NCI-H2107 treated with DMSO at 0.1 percent for 48 hours (cell line): ENCODE data around the gene PLIN5.

Experiments used
- DNase-seq: peaks from one replicate; lab custom pipeline; 2025; ENCODE audit not compliant: unreplicated experiment; lab: John Stamatoyannopoulos, UW

PLIN5 gene

DNA sequence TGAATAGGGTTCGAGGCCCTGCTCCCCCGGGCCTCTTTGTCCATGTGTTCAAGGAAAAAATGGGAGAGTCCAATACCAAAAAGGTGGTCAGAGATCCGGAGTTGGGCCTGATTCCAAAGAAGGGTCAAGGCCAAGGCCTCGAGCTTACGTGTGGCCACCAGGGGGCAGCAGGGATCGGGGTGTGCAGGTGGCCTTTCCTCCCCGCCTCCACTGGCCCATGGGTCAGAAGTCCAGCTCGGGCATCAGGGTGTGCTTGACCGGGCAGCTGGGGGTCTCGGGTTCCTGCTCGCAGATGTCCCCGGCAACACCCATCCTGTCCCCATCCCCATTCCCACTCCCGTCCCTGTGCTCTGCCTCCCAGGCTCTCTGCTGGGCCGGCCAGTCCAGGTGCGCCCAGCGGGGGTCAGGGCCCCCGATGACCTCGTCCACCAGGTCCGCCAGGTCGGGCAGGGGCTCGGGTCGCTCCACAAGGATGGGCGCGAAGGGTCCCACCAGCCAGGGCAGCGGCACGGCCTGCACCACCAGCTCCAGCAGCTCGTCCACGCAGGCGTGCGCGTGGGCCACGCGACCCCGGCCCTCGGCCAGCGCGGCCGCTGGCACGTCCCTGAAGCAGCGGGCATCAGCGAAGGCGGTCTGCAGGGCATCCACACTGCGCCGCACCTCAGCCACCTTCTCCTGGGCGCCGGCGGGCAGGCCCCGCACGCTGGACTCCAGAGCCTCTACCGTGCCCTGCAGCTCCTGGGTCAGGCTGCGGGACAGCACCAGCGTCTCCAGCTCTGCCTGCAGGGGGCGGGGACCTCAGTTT, 11.5 kb downstream of the PLIN5 start:
- no peak for DNase-seq

GRCh38 chr19:4522291-4523002, 12.6 kb downstream of the PLIN5 start:
- no peak for DNase-seq

- DNase-seq: no peak
These were observed 13.2 kb downstream of the PLIN5 start for GRCh38 chr19:4521888-4522242.

DNA sequence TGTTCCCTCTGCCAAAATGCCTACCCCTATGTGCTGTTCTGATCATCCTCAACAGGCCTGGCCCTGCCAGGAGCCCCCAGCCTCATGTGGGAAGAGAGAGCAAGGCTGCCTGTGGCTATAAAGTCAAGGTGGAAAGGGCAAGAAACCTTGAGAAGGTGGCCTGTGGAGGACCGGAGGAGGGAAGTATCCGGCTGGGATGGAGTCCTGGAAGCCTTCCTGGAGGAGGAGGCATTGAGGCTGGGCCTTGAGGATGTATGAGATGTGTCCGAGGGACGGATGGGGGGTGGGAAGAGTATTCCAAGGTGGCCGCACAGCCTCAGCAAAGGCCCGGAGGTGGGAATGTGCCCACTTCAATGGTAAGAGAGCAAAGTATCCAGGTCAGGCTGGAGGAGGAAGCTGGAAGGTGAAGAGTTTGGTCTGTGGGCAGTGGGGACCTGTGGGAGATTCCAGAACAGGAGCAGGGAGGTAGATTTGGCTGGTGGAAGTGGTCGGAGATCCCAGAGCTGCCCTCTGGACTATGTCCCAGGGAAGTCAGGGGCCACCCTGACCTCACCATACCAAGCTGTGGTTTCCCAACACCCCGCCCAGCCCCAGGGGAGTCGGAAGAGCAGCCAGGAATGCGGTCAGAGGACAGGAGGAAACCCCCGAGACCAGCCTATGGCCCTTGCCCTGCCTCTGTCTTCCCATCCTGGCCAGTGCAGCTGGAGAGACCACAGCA, 13.7 kb downstream of the PLIN5 start:
- DNase-seq: no peak

- no peak for DNase-seq
These were observed 15.3 kb downstream of the PLIN5 start for GRCh38 chr19:4519521-4520277.

DNA sequence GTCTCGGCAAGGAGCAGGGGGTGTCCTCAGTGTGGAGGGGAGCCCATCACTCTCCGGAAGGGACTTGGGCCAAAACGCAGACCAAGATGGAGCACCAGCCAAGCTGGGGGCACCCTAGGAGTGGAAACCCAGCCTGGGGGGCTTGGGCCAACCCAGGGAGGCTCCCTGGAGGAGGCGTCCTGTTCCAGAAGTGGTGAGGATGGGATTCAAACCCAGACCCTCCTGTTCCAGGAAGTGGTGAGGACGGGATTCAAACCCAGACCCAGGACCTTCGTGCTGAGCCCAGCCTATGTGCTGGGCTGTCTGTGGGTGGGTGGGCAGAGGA, 15.9 kb downstream of the PLIN5 start:
- no peak for DNase-seq

GRCh38 chr19:4518345-4519171, 16.5 kb downstream of the PLIN5 start, which contains the start of gene PLIN4:
Gene PLIN4, minus strand, starts transcription at chr19:4518486. Its CDS starts 214 bp downstream, at chr19:4518272.
- DNase-seq: no peak

GRCh38 chr19:4517451-4518057, 17.5 kb downstream of the PLIN5 start:
- DNase-seq: no peak

GRCh38 chr19:4516939-4517300, 18.1 kb downstream of the PLIN5 start:
- DNase-seq: no peak

DNA sequence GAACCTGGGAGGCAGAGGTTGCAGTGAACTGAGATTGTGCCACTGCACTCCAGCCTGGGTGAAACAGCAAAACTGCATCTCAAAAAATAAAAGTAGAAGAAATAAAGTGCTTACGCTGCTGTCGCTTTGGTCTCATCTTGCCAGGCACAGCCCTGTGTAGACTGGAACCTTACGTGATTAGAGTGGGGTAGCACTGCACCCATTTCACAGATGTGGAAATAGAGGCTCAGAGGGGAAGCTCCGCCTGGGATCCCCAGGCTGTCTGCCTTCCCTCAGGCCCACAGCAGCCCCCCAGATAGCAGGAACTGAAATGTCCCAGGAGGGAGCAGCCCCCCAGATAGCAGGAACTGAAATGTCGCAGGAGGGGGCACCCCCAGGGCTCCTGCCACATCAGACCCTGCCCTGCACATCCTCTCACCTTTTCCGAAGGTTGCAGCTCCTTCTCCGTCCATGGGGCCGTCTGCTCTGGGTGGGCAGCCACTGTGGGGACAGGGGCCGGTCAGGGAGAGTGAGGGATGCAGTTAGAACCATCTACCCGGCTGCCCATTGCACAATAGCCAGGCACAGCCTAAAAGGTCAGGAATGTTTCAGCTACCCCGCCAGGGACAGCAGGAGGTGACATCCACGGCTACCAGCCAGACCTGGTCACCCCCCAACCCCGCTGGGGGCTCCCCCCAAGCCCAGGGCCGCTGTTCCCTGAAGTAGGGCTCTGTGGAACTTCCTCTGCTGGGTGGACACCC, 18.7 kb downstream of the PLIN5 start:
- DNase-seq: no peak

DNA sequence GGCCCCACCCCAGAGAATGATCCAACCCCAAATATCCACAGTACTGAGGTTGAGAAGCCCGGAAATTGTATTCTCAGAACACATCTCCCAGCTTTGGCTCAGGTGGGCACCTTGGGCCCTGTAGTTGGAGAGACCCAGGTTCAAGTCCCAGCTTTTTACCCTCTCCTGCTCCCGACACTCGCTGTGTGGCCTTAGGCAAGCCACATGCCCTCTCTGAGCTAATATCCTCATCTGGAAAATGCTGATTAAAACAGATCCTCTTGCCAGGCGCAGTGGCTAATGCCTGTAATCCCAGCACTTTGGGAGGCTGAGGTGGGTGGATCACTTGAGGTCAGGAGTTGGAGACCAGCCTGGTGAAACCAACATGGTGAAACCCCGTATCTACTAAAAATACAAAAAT, 19.3 kb downstream of the PLIN5 start:
- no peak for DNase-seq

DNA sequence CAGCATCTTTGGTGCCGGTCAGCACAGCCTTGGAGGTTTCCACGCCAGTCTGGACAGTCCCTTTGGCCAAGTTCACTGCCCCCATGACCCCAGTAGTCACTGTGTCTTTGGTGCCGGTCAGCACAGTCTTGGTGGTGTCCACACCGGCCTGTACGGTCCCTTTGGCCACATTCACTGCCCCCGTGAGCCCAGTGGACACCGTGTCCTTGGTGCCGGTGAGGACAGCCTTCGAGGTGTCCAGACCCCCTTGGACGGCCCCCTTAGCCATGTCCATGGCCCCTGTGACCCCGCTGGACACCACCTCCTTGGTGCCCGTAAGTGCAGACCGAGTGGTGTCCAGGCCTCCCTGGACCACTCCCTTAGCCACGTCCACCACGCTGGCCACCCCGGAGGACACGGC, 21.8 kb downstream of the PLIN5 start:
- no peak for DNase-seq

DNA sequence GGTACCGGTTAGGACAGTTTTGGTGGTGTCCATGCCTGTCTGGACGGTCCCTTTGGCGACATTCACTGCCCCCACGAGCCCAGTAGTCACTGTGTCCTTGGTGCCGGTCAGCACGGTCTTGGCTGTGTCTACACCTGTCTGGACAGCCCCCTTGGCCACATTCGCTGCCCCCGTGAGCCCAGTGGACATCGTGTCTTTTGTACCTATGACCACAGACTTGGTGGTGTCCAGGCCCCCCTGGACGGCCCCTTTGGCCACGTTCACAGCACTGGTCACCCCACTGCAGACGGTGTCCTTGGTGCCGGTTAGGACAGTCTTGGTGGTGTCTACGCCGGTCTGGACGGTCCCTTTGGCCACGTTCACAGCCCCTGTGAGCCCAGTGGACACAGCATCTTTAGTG, 23.0 kb downstream of the PLIN5 start:
- DNase-seq: no peak

- DNase-seq: no peak
These were observed 23.5 kb downstream of the PLIN5 start for GRCh38 chr19:4511300-4512054.

DNA sequence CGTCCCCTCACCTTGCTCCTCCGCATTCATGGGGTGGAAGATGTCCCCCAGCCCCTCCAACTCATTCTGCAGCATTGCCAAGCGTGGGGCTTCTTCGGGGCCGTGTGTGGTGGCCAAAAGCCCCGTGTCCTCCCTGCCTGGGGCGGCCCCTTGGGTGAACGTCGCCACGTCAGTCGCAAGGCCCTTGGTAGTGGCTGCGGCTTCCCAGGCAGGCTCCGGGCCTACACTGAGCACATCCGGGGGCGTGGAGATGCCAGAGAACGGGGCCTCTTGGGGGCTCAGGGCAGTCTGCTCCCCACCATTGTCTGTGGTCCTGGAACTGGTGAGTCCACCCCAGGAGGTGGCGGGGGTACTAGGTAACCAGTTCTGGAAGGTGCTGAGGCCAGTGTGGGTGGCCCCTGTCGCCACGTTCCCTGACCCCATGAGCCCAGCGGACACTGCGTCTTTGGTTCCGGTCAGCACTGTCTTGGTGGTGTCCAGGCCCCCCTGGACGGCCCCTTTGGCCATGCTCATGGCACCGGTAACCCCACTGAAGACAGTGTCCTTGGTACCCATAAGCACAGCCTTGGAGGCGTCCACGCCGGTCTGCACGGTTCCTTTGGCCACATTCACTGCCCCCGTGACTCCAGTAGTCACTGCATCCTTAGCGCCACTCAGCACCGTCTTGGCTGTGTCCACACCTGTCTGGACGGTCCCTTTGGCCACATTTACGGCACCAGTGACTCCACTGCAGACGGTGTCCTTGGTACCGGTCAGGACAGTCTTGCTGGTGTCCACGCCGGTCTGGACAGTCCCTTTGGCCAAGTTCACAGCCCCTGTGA, 24.4 kb downstream of the PLIN5 start:
- DNase-seq: no peak

- no peak for DNase-seq
These were observed 26.3 kb downstream of the PLIN5 start for GRCh38 chr19:4508698-4509097.

DNA sequence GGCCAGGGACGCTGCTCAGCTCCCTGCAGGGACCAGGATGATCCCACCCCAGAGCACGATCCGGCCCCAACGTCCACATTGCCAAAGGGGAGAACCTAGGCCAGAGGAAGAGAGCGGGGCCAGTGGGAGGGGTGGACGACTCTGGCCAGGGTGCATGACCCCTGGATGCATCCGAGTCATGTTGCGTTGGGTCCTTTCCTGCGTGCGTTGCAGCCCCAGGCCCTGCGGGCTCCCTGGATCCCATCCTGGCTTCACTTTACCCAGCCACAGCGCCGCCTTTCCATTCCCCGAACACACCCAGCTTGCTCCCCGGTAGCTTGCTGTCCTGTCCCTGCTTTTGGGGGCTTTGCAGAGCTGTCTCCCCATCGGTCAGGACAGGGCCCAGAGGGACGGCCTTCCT, 27.2 kb downstream of the PLIN5 start:
- no peak for DNase-seq

GRCh38 chr19:4507150-4507452, 27.9 kb downstream of the PLIN5 start:
- DNase-seq: no peak
